22Rv1 (cell line): ENCODE results near the gene HIVEP3.

ENCODE experiments used
- H3K27ac ChIP-seq: fragments of 450-650 bp; 2 replicates; pipeline ENCODE4 v1.5.1; 2017
- CTCF ChIP-seq: fragments of 450-650 bp; IDR thresholded peaks from 2 replicates; pipeline ENCODE4 v1.5.1; 2017; ENCODE audit warnings: mild to moderate bottlenecking
- ZFX ChIP-seq: fragments of 450-650 bp; IDR thresholded peaks from 2 replicates; pipeline ENCODE4 v1.6.1; 2017; ENCODE audit warnings: antibody characterized with exemption, borderline replicate concordance

Gene HIVEP3

DNA sequence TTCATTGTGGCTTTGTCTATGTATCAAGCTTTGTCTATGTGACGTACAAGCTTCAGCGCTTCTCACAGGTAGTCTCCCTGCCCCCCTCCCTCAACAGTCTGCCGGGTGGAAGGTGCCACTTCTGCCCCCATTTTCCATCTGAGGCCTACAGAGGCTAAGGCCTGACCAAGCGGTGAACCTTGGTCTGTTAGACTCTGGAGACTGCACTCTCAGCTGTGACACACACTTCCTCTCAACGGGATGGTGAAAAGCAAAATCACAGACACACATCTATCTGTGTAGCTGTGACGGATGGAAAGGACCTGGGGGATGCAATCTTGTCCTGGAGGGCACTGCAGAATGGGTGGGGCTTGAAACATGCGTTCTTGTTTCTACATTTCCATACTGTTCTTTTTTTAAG lies 281.4 kb downstream of the HIVEP3 start:
- no peak overlapping the region for H3K27ac ChIP-seq
- no peak for TF ChIP-seq ZFX
- TF ChIP-seq CTCF, result no peak

GRCh38 chr1:41633764-41634163 lies 285.0 kb downstream of the HIVEP3 start:
- TF ChIP-seq ZFX, result no peak
- TF ChIP-seq CTCF, result no peak
- no peak overlapping the region for H3K27ac ChIP-seq

- H3K27ac ChIP-seq, result no peak overlapping the region
These were observed 285.7 kb downstream of the HIVEP3 start for GRCh38 chr1:41632781-41633575.

GRCh38 chr1:41631971-41632370 lies 286.8 kb downstream of the HIVEP3 start:
- TF ChIP-seq ZFX (no peak), CTCF (no peak)

More at GRCh38 chr1:41632781-41633575, 285.7 kb downstream of the HIVEP3 start:
- TF ChIP-seq ZFX (no peak), CTCF (no peak)

GRCh38 chr1:41631154-41631553 lies 287.6 kb downstream of the HIVEP3 start:
- TF ChIP-seq CTCF (no peak), ZFX (no peak)
- no peak overlapping the region for H3K27ac ChIP-seq

More at GRCh38 chr1:41631971-41632370, 286.8 kb downstream of the HIVEP3 start:
- no peak overlapping the region for H3K27ac ChIP-seq

GRCh38 chr1:41629571-41629970 lies 289.2 kb downstream of the HIVEP3 start:
- H3K27ac ChIP-seq, result no peak overlapping the region
- no peak for TF ChIP-seq CTCF
- no peak for TF ChIP-seq ZFX

DNA sequence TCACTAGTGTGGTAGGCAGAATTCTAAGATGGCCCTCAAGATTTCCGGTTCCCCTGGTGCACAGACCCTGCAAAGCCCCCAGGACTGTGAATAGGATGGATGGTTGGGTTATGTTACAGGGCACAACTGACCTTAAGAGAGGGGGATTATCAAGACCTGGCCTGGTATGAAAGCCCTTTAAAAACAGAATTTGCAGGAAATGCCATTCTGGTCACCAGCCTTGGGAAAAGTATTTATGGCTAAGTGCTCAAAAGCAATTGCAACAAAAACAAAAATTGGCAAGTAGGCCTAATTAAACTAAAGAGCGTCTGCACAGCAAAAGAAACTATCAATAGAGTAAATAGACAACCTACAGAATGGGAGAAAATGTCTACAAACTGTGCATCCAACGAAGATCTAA lies 289.6 kb downstream of the HIVEP3 start:
- TF ChIP-seq CTCF, result no peak
- TF ChIP-seq ZFX, result no peak
- H3K27ac ChIP-seq, result no peak overlapping the region
